DMS 273 (cell line): Measurements from ENCODE around the gene NMRK1.
A peak's percentile ranks its signal among the peaks of the same experiment; 100 is the strongest.

Experiments used
- DNase-seq: peaks from one replicate; lab custom pipeline; 2025; ENCODE audit not compliant: unreplicated experiment; lab: John Stamatoyannopoulos, UW

Gene NMRK1

DNA sequence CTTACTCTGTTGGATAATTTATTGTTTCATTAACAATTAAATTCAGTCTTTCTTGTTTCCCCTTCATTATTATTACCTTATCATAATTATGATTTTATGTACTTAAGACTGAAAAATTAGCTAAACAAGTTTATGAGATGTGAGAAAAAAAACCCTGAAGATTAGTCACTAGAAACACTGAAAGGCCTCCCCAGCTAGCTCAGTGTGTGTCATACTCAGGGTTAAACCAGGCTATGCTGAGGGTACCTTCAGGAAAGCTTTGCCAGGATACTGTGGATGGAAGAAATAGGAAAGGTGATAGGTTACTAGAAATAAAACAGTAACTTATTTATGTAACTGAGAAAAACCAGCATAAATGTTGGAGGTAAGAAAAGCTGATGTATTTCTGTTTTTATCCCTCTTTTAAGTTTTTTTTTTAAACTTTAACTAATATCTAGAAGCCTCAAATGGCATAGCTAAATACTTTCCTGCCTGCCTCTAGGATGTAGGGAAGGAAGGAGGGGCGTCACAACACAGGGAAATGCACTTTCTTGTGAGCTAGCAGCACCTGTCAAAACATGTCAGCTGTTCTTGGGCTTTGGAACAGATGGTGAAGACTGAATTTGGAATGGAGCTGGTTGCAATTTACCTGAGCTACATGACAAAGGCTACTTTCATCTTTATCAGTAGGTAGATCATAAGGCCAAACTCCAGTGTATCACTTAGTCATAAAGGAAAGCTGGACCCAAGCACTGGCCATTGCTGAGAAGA, 24.2 kb downstream of the NMRK1 start:
- DNase-seq = peak; percentile 65

DNA sequence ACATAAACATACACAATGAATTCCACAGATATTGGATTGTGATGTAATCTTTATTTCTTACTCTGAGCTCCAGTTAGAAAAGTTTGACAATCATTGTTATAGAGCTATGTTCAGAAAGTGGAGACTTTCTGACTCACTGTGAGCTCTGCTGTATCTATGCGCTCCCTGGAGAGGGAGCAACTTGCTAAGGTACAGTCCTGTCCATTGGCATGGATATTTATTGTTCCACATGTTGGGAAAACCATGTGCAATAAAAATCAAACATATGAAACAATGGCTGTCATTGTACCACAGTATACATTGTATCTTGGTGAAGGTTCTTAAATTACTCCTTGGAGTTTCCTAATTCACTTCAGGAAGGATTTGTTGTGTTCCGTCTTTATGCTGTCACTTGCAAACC, 26.8 kb downstream of the NMRK1 start:
- no peak for DNase-seq

DNA sequence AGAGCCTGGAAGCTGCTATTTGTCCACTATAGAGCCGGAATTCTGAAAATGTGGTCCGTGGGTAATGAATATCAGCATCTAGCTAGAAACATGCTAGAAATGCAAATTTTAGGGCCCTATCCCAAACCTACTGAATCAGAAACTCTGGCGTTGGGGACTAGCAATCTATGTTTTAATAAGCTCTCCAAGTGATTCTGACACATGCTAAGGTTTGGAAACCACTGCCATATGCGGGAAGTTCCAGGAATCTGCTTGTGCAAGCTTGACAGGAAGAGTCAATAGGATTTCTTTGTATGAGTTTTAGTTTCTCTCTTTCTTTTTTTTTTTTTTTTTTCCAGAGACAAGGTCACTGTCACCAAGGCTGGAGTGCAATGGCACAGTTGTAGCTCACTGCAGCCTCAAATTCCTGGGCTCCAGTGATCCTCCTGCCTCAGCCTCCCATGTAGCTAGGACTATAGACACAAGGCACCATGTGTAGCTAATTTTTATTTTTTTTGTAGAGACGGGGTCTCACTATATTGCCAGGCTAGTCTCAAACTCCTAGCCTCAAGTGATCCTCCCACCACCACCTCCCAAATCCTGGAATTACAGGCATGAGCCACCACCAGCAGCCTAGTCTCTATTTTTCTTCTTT, 33.5 kb downstream of the NMRK1 start:
- DNase-seq = no peak

DNA sequence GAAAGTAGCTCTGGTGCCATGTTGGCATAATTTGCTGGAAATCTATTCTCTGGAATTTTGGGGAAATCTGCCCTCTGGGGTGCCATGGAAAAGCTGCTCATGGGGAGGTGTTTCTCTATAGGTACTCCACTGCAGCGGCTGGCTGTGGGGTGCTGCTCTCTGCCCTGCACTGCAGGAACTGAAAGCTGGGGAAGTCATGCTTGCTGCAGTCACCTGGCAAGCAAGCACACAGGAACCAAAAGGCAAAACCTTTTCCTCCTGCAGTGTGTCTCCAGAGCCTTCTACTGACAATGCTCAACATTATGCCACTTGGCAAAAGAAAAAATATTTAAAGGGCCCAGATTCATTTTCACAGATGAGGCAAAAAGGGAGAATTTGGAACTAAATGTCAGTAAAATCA, 34.1 kb downstream of the NMRK1 start:
- DNase-seq = no peak

DNA sequence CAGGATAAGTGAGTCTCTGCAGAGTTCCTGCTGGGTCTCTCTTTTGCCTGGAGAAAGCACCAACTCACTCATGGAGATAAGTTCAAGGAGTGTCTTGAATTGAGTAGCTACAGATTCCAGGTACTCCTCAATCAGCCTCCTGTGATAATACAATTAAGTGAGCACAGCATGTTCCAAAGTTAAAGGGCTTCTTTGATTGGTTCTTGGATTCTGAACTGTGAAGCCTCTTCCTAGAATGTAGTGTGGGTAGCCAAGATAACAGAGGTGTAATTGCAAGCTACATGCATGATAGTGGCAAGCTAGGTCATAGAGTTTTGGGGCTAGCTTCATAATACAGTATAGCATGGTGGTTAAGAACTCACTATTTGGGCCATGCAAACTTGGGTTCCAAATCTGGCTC, 36.7 kb downstream of the NMRK1 start:
- no peak for DNase-seq

DNA sequence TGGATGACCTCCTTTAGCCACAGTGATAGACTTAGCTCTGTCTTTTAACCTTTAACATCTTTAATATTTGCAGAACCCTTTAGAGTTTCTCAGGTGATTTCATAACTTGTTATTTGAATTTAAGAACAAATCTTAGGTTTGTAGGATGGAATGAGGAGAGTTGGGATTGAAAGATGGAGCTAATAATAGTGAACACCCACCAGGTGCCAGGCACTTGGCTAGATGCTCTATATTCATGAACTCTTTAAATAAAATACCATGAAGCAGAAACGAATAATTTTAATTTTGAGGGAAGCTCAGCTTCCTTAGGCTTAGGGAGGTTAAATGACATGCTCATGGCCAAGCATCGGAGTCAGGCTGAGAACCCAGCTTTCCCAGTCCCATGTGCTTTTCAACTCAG, 40.4 kb downstream of the NMRK1 start:
- DNase-seq = no peak

DNA sequence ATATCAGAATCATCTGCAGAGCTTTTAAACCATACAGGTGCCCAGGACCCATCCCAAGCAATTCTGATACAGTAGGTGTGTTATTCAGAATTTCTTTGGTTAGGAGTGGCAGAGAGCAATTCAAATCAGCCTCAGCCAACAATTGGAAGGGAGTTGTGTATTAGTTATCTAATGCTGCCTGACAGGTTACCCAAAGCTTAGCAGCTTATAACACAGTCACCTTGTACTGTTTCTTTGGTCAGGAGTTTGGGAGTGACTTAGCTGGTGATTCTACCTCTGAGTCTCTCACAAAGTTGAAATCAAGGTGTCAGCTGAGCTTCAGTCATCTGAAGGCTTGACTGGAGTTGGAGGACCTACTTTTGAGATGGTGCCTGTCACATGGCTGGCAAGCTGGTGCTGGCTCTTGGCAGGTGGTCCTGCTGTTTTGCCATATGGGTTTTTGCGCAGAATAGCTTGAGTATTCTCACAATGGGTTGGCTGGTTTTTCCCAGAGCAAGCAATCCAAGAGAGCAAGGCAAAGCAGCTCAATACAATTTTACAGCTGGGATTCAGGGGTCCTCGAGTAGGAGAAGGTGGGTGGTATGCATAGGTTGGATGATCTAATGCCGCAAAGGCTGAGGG, 41.1 kb downstream of the NMRK1 start:
- peak; percentile 87 for DNase-seq

DNA sequence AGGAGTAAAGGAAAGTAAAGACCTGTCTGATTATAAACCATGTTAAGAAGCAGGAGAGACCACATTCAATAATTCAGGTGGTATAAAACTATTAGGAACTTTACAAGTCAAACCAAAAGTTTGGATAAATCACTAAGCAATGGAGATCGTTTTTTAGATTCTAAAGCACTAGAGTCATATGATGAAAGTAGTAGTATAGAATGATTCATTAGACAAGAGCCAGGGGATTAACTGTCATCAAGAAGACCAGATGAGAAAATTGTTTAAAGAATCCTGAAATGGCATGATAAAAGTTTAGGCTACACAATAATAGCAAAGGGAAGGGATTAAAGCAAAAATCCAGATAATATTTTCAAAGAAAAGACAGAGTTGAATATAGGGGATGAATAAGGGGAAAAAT, 46.9 kb downstream of the NMRK1 start:
- DNase-seq = no peak

DNA sequence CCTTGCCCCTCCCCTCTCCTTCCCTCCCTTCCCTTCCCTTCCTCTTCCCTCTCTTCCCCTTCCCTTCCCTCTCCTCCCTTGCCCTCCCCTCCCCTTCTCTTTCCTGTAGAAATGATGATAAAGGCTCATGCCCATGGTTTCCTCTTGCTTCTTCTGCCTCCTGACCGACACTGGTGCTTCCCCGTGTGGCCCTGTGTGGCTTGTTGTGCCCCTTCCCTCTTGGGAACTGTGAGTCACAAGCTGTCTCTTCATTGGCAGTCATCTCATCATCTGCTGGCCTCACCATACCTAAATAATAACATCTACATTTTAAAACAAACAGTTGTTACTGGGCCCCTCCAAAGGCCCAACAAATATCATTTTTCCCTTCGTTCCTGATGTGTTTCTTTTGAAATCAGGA, 48.2 kb downstream of the NMRK1 start:
- DNase-seq = no peak

DNA sequence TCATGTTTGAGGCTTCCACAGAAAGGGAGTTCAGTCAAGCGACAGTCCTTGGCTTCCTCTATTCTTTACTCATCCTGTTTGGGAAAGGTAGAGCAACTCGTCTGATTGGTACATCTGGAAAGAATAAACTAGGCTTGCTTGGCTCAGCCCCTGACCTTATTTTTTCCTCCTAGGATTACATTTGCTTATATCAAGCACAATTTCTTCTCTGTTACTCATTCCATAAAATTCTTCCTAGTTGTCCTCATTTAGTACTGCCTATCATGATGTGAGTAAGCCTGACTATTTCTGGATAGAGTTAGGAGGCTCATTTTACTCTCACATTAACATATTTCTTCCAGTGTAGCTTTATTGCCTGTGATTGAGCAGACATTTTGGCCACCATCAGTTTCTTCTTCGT, 48.9 kb downstream of the NMRK1 start:
- no peak for DNase-seq

DNA sequence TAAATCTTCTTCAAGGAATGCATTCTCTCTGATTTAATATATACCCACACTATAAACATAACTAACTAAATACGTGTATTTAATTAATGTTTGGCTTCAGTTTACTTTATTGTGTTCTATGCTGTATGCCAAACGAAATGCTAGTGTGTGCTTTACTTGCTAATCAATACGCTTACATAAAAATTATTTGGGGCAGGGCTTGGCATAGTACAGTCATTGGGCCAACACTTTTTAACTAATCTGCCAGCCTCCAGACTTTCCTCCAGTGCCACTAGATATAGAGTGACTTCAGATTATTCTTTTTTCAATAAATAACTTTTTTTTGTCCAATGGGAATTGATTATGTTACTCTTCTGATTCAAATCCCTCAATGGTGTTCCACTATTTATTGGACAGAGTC, 51.2 kb downstream of the NMRK1 start:
- no peak for DNase-seq

DNA sequence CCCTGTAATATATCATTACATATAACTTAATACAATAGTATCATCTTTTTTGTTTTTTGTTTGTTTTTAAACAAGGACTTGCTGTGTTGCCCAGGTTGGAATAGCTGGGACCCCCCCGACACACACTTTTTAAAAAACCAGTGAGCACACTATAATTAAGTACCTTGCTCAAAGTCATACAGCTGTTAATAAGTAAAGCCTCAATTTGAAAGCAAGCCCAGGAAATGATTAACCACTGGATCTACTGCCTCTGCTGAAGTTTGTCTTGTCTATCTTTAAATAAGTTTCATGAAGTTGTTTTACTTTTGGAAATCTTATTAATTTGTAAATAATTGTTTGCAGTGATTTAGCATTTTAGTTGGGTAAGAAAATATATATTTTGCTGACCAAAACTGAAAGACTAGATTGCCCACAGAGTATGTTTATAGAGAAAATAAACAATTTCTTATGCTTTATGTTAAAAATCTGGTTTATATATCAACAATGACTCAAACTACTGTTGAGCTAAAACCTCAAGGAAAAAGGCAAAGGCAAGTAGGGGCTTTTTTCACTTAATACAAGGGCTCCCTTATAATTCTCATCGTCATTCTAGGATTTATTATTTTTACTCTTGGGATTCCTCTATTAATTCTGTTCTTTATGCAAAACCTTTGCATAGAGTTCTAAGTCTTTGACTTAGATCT, 54.0 kb downstream of the NMRK1 start:
- no peak for DNase-seq

DNA sequence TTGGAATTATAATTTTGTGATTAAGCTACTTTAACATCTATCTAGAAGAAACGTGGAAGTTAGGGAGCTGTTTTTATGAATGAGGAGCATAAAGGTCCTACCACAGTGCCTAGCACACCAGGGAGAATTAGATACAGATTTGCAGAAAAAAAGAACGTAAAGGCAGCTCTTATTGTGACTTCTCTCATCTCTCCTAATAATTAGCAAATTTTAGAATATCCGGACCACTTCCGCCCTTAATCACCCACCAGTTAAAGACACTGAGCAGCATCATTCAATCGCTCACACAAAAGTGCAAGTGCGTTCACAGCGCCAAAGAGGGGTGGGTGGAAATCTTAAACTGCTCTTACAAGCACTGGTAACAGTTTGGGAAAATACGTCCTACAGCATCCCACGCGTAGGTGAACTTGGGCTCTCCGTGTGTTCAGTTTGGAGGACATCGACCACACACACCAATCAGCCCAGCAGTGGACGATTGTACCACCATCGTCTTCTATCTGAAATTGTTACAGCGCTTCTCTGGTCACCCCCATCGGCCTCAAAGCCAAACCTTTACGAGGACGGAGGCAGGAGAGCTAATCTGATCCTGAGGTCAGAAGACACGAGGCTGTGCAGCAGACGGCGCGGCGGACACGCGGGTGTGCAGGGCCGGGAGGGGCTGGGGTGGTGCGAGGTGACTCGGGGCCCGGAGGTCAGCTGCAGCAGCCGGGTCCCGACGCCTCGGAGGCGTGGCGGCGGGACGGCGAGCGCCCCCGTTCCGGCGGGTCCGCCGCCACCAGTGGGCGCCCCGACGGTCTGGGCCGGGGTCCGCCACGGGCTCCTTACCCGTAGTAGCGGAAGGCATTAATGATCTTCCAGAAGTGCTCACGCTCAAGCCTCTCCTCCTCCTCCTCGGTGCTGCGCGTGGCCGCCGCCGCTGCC, 60.5 kb downstream of the NMRK1 start:
- peak; percentile 81 for DNase-seq

DNA sequence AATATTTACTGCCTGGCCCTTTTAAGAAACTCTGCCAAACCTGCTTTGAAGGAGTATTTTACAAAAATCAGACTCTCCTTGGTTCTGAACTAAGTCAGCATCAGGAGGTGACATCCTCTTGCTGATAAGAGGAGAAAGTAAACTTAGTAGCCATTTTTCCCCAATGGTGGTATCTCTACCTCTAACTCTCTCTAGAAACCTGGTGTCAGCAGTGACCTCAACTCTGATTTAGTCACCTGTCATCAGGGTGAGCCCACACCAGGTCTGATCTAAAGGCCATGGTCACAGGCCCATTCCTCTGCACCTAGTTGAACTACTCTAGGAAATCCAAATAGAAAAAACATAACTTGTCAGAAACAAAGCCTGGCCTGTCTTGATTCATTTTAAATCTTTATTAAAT, 64.1 kb downstream of the NMRK1 start:
- no peak for DNase-seq

DNA sequence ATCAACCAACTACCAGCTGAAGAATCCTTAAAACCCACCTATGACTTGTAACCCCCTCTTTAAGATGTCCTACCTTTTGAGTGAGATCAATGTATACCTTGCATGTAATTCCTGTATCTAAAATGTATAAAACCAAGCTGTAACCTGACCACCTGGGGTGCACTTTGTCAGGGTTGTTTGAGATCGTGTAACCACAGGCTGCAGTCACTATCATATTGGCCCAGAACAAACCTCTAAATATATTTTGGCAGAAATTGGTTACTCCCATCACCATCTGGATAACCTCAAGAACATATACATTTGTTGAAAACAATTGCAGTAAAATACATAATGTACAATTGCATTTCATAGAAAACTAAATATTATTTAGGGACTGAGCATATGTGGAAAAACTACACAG, 68.3 kb downstream of the NMRK1 start:
- DNase-seq = no peak

DNA sequence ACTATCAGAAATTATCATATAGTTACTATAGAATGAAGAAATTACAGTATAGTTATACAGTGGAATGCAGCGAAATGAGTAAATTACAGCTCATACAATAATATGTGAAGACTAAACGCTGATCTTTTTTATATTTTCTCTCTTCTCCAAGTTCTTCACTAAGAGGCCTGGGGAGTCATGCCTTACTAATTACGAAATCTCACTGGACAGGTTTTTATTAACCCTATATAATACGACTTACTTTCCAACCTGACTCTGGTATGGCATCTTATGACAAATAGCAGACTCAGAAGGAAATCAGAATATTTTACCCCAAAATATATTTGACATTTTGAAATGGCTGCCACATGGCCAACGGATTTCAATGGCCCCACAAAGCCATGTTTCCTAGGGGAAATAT, 68.9 kb downstream of the NMRK1 start:
- no peak for DNase-seq

DNA sequence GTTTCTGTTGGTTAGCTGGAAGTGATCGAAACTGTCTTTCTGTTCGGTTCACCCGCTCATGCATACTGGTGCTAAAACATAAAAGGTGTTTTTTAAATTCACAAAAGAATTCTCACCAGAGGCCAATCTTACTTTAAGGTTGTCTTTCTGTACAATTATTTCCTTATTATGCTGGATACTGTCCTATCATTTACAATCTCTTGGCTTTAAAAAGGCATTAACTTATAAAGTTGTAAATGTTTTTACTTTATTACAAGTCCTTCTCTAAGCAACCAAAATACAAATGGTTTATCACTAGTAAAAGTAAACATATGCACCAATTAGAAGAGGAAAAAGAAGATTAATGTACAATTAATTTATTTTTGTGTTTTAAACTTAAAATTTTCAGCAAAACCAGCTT, 70.6 kb downstream of the NMRK1 start:
- DNase-seq = no peak

DNA sequence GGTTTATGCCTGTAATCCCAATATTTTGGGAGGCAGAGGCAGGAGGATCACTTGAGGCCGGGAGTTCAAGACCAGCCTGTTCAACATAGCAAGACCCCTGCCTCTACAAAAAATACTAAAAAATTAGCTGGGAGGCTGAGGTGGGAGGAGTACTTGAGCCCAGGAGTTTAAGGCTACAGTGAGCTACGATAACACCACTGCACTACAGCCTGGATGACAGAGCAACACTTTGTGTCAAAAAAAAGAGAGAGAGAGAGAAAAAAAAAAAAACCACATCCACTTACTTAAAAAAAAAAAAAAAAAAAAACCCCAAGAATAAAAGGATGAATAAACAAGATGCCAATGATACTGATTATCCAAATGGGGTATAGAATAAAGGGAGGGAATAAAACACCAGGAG, 74.2 kb downstream of the NMRK1 start:
- no peak for DNase-seq
